Right lobe of liver (tissue), 4 donors: ENCODE measurements around the gene PTCHD1.

ENCODE experiments used
- POLR2A ChIP-seq: fragments of 450-650 bp; IDR thresholded peaks from one replicate; pipeline ENCODE4 v1.6.1; 2017; ENCODE audit warnings: antibody characterized with exemption, mild to moderate bottlenecking
- TF ChIP-seq, protein P1 (sequence below), 4 donors: fragments of 200-600 bp in 3 of 4; fragments of 450-650 bp in 1 of 4; IDR thresholded peaks; one replicate each; pipeline versions ENCODE4 v1.5.1 to v1.8.0; 2016 to 2022; ENCODE audit warnings: antibody characterized with exemption in 4 of 4, mild to moderate bottlenecking in 2 of 4
- donor health status: DM: no; HTN: no; CAD: no.
- donor health status: DM: no; HTN: no; CAD: no.
- donor health status: DM: no; HTN: yes; CAD: no.

DNA sequence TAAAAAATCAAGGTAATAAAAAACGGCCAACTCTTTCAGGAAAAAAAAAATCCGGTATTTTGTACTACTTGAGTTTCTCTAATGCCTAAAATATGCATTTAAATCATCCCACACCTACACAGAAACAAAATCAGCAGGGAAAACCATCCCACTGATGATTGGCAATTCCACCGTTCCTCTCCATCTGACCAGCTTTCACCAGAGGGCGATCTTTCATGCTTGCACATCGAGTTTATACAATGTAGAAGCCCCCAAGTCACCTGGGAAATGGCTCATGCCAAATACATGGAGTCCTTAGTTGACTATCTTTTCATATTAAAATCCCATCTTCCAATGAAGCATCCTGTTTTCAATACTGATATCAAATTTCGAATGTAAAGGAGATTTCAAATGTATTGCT, 69.2 kb downstream of the PTCHD1 start:
- TF ChIP-seq, protein P1, sequence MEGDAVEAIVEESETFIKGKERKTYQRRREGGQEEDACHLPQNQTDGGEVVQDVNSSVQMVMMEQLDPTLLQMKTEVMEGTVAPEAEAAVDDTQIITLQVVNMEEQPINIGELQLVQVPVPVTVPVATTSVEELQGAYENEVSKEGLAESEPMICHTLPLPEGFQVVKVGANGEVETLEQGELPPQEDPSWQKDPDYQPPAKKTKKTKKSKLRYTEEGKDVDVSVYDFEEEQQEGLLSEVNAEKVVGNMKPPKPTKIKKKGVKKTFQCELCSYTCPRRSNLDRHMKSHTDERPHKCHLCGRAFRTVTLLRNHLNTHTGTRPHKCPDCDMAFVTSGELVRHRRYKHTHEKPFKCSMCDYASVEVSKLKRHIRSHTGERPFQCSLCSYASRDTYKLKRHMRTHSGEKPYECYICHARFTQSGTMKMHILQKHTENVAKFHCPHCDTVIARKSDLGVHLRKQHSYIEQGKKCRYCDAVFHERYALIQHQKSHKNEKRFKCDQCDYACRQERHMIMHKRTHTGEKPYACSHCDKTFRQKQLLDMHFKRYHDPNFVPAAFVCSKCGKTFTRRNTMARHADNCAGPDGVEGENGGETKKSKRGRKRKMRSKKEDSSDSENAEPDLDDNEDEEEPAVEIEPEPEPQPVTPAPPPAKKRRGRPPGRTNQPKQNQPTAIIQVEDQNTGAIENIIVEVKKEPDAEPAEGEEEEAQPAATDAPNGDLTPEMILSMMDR (IDR thresholded peaks at IDR 0.05) = peak in 2 of 4 donors; percentile 9 to 16
- no peak for TF ChIP-seq POLR2A
